H1 (cell line): ENCODE measurements around the gene GGT6. TPM values are rescaled to one million over a fixed set of nuclear protein-coding genes. Genes with fewer than 3 reads are reported as not detected.

Experiments
- CTCF ChIA-PET: fragments of 300-600 bp; sonication (Branson Sonifier 250); formaldehyde crosslinking; loops from one replicate; lab custom pipeline; 2021; ENCODE audit not compliant: partially characterized antibody; lab: Charles Lee
- POLR2A ChIA-PET: fragments of 300-600 bp; sonication (Branson Sonifier 250); formaldehyde crosslinking; loops from one replicate; lab custom pipeline; 2021; ENCODE audit warnings: inconsistent platforms; ENCODE audit not compliant: partially characterized antibody; lab: Charles Lee
- DNase-seq, 2 experiments: peaks; one replicate each; pipeline versions ENCODE4 v3.0.0 to v3.0.0-alpha.2; 2010 to 2022; ENCODE audit warnings: low spot score in 2 of 2, low read depth in 1 of 2, mixed read lengths in 1 of 2
- FAIRE-seq: peaks from 2 replicates; lab custom pipeline; 2011; peaks lifted over from hg19 to GRCh38; lab: Jason Lieb, UNC
- H2AFZ ChIP-seq: 2 replicates; pipeline ENCODE4 v1.8.1; 2012; ENCODE audit warnings: low read length, inconsistent platforms
- H2AK5ac ChIP-seq: 2 replicates; pipeline ENCODE4 v1.6.1; 2013; ENCODE audit warnings: low read depth, low read length
- H2BK120ac ChIP-seq: replicated peaks from 2 replicates; pipeline ENCODE3; 2013; ENCODE audit warnings: low read depth, low read length, inconsistent platforms
- H2BK12ac ChIP-seq: 2 replicates; pipeline ENCODE4 v1.6.1; 2013; ENCODE audit warnings: low read depth, low read length
- H2BK15ac ChIP-seq: 2 replicates; pipeline ENCODE4 v1.6.1; 2013; ENCODE audit warnings: low read length
- H2BK20ac ChIP-seq: 2 replicates; pipeline ENCODE4 v1.6.1; 2013; ENCODE audit warnings: low read length
- H2BK5ac ChIP-seq: 2 replicates; pipeline ENCODE4 v1.6.1; 2013; ENCODE audit warnings: low read depth, low read length
- H3K14ac ChIP-seq: 2 replicates; pipeline ENCODE4 v1.6.1; 2013; ENCODE audit warnings: inconsistent platforms; ENCODE audit not compliant: insufficient read length
- H3K18ac ChIP-seq: 2 replicates; pipeline ENCODE4 v1.6.1; 2013; ENCODE audit warnings: low read length; ENCODE audit errors: extremely low read depth
- H3K23ac ChIP-seq: 2 replicates; pipeline ENCODE4 v1.6.1; 2013; ENCODE audit warnings: inconsistent platforms; ENCODE audit not compliant: insufficient read length
- H3K23me2 ChIP-seq: 2 replicates; pipeline ENCODE4 v1.6.1; 2013; ENCODE audit warnings: low read depth, low read length
- H3K27ac ChIP-seq: 2 replicates; pipeline ENCODE4 v1.6.1; 2011; ENCODE audit warnings: low read depth, low read length, inconsistent platforms
- H3K27me3 ChIP-seq, 4 experiments: replicated peaks in 1 of 4; 1 replicate in 1 of 4; 2 replicates in 3 of 4; pipeline versions ENCODE4 v1.6.1 to v1.8.1; 2011 to 2013; ENCODE audit warnings: low read length in 3 of 4, mild to moderate bottlenecking in 3 of 4, inconsistent platforms in 2 of 4, mixed read lengths in 2 of 4, moderate library complexity in 1 of 4; ENCODE audit not compliant: control insufficient read depth in 3 of 4, insufficient read depth in 3 of 4; ENCODE audit errors: extremely low read depth in 1 of 4
- H3K36me3 ChIP-seq, 4 experiments: 2 replicates each; pipeline versions ENCODE4 v1.6.1 to v1.8.1; 2011 to 2013; ENCODE audit warnings: mild to moderate bottlenecking in 4 of 4, low read length in 3 of 4, moderate library complexity in 2 of 4, control low read depth in 1 of 4, inconsistent platforms in 1 of 4; ENCODE audit not compliant: insufficient read depth in 4 of 4, control insufficient read depth in 2 of 4
- H3K4ac ChIP-seq: replicated peaks from 2 replicates; pipeline ENCODE3; 2013; ENCODE audit warnings: low read length, low read depth, mixed read lengths, inconsistent platforms; ENCODE audit not compliant: insufficient read length
- H3K4me1 ChIP-seq, 4 experiments: replicated peaks in 1 of 4; 1 replicate in 1 of 4; 2 replicates in 3 of 4; pipeline versions ENCODE4 v1.6.1 to v1.8.1; 2011 to 2013; ENCODE audit warnings: low read length in 3 of 4, inconsistent platforms in 2 of 4, mixed read lengths in 1 of 4; ENCODE audit not compliant: insufficient read depth in 4 of 4, control insufficient read depth in 3 of 4
- H3K4me2 ChIP-seq, 2 experiments: 2 replicates each; pipeline versions ENCODE4 v1.6.1 to v1.8.1; 2011 to 2013; ENCODE audit warnings: low read depth in 2 of 2, low read length in 2 of 2, control low read depth in 1 of 2, inconsistent platforms in 1 of 2, mild to moderate bottlenecking in 1 of 2; ENCODE audit not compliant: insufficient read depth in 1 of 2
- H3K4me3 ChIP-seq, 4 experiments: fragments of 200-600, 300-600 bp in 1 of 4; sonication (generic), shearing (Covaris generic), sonication (Bioruptor Twin) in 1 of 4; 2 replicates each; pipeline versions ENCODE4 v1.5.1 to v1.8.1; 2011 to 2016; ENCODE audit warnings: low read length in 4 of 4, low read depth in 3 of 4, control low read depth in 2 of 4, inconsistent platforms in 2 of 4, mild to moderate bottlenecking in 2 of 4, mixed read lengths in 1 of 4, moderate library complexity in 1 of 4; ENCODE audit not compliant: insufficient read depth in 2 of 4; ENCODE audit errors: extremely low read depth in 1 of 4
- H3K56ac ChIP-seq: replicated peaks from 2 replicates; pipeline ENCODE3; 2013; ENCODE audit warnings: low read depth, mild to moderate bottlenecking, mixed read lengths, low read length, inconsistent platforms; ENCODE audit not compliant: insufficient read length
- H3K79me1 ChIP-seq: 2 replicates; pipeline ENCODE4 v1.6.1; 2013; ENCODE audit warnings: low read depth, low read length, control low read depth
- H3K79me2 ChIP-seq, 2 experiments: 2 replicates each; pipeline versions ENCODE4 v1.6.1 to v1.8.1; 2012 to 2013; ENCODE audit warnings: low read length in 2 of 2, mild to moderate bottlenecking in 2 of 2, inconsistent platforms in 1 of 2; ENCODE audit not compliant: insufficient read depth in 2 of 2, control insufficient read depth in 1 of 2
- H3K9ac ChIP-seq, 4 experiments: replicated peaks in 1 of 4; 1 replicate in 1 of 4; 2 replicates in 3 of 4; pipeline versions ENCODE4 v1.6.1 to v1.8.1; 2011 to 2013; ENCODE audit warnings: low read depth in 3 of 4, low read length in 3 of 4, control low read depth in 2 of 4, mild to moderate bottlenecking in 2 of 4, moderate library complexity in 2 of 4, inconsistent platforms in 1 of 4; ENCODE audit errors: extremely low read depth in 1 of 4
- H3K9me3 ChIP-seq, 2 experiments: 2 replicates each; pipeline versions ENCODE4 v1.6.1 to v1.8.1; 2012 to 2013; ENCODE audit warnings: mild to moderate bottlenecking in 2 of 2, moderate library complexity in 2 of 2, control low read depth in 1 of 2, inconsistent platforms in 1 of 2, low read depth in 1 of 2, low read length in 1 of 2, mixed read lengths in 1 of 2; ENCODE audit not compliant: insufficient read depth in 2 of 2
- H4K20me1 ChIP-seq, 2 experiments: replicated peaks in 1 of 2; 2 replicates each; pipeline versions ENCODE3 to v1.8.1; 2011 to 2013; ENCODE audit warnings: inconsistent platforms in 2 of 2, low read length in 2 of 2, mild to moderate bottlenecking in 1 of 2; ENCODE audit not compliant: insufficient read depth in 2 of 2, control insufficient read depth in 1 of 2
- H4K5ac ChIP-seq: 2 replicates; pipeline ENCODE4 v1.6.1; 2013; ENCODE audit warnings: low read length, low read depth, mixed read lengths, inconsistent platforms; ENCODE audit not compliant: insufficient read length
- H4K8ac ChIP-seq: 2 replicates; pipeline ENCODE4 v1.8.0; 2013; ENCODE audit warnings: mild to moderate bottlenecking, moderate library complexity, low read length, inconsistent platforms; ENCODE audit not compliant: insufficient read depth; ENCODE audit errors: extremely low read depth
- H4K91ac ChIP-seq: replicated peaks from 2 replicates; pipeline ENCODE3; 2013; ENCODE audit warnings: low read length, mixed read lengths, inconsistent platforms; ENCODE audit not compliant: insufficient read length
- BCL11A ChIP-seq, 2 experiments: IDR thresholded peaks; one replicate each; pipeline ENCODE4 v1.6.1; 2011; ENCODE audit warnings: low read depth in 2 of 2, low read length in 2 of 2, mild to moderate bottlenecking in 2 of 2
- CTBP2 ChIP-seq: IDR thresholded peaks from 2 replicates; pipeline ENCODE4 v1.7.0; 2011; ENCODE audit warnings: borderline replicate concordance, mild to moderate bottlenecking, moderate library complexity, mixed read lengths, low read length; ENCODE audit not compliant: insufficient read depth, insufficient read length
- EGR1 ChIP-seq: IDR thresholded peaks from 2 replicates; pipeline ENCODE4 v1.6.1; 2011; ENCODE audit warnings: low read depth, low read length, borderline replicate concordance
- EP300 ChIP-seq, 2 experiments: IDR thresholded peaks; 1 replicate in 1 of 2; 2 replicates in 1 of 2; pipeline ENCODE4 v1.6.1; 2011 to 2012; ENCODE audit warnings: low read depth in 2 of 2, low read length in 2 of 2, mild to moderate bottlenecking in 2 of 2, borderline replicate concordance in 1 of 2, inconsistent platforms in 1 of 2, moderate library complexity in 1 of 2
- GTF2F1 ChIP-seq: IDR thresholded peaks from 2 replicates; pipeline ENCODE4 v1.6.1; 2012; ENCODE audit warnings: low read depth, low read length, improper control_type of control experiment, borderline replicate concordance
- KDM1A ChIP-seq: fragments of 200-600, 300-600 bp; sonication (generic); IDR thresholded peaks from 2 replicates; pipeline ENCODE4 v1.7.1; 2016; ENCODE audit warnings: mild to moderate bottlenecking, low read length, borderline replicate concordance
- PHF8 ChIP-seq: fragments of 200-600 bp; sonication (generic); conservative IDR thresholded peaks from 2 replicates; pipeline ENCODE4 v1.7.1; 2012; ENCODE audit warnings: low read depth, mild to moderate bottlenecking, inconsistent platforms, low read length, moderate library complexity
- POLR2A ChIP-seq, 2 experiments: IDR thresholded peaks; 1 replicate in 1 of 2; 2 replicates in 1 of 2; pipeline ENCODE4 v1.6.1; 2011; ENCODE audit warnings: low read depth in 2 of 2, low read length in 2 of 2, mild to moderate bottlenecking in 2 of 2; ENCODE audit errors: control extremely low read depth in 1 of 2
- SP1 ChIP-seq: IDR thresholded peaks from 2 replicates; pipeline ENCODE4 v1.6.1; 2011; ENCODE audit warnings: low read depth, low read length
- TAF7 ChIP-seq: optimal IDR thresholded peaks from 2 replicates; pipeline ENCODE3; 2011; ENCODE audit warnings: low read depth, mild to moderate bottlenecking, inconsistent platforms, low read length, moderate library complexity, borderline replicate concordance
- WGBS, 2 experiments: shearing (Covaris generic) in 1 of 2; methylation state at CpG; one replicate each; pipeline versions ENCODE4 v1.1.6 to v1.1.7; 2013 to 2015; ENCODE audit warnings: low lambda C conversion rate in 2 of 2, mixed read lengths in 2 of 2, inconsistent platforms in 1 of 2, low coverage in 1 of 2, missing lambda C conversion rate in 1 of 2; ENCODE audit not compliant: insufficient replicate concordance in 2 of 2, insufficient coverage in 1 of 2, insufficient read length in 1 of 2; ENCODE audit errors: extremely low coverage in 1 of 2, missing lambda C conversion rate in 1 of 2; 5-methylcytosine and 5-hydroxymethylcytosine counted together
- polyA plus RNA-seq, 7 experiments: library from polyadenylated mRNA; depleted of rRNA in 3 of 7; stranded (reverse) in 5 of 7; unstranded in 2 of 7; fragments of >200 nt in 5 of 7; fragments of 200-250 nt in 2 of 7; gene quantifications; 1 replicate in 5 of 7; 2 replicates in 1 of 7; 4 replicates in 1 of 7; pipeline versions ENCODE4 v1.2.1 to v1.2.3, GENCODE V29; 2011 to 2013; ENCODE audit warnings: missing spikeins in 2 of 7, mixed read lengths in 2 of 7
- total RNA-seq: library from RNA; stranded (reverse); fragmentation: NEBNext Ultra II Directional; extraction: Animal tissue kit (Norgen Biotek cat#: 25700); gene quantifications from 2 replicates; pipeline ENCODE4 v1.2.1, GENCODE V29; 2021
- TF ChIP-seq, protein P1 (sequence below): IDR thresholded peaks from 2 replicates; pipeline ENCODE4 v1.6.1; 2011; ENCODE audit warnings: low read depth, mild to moderate bottlenecking, low read length; ENCODE audit not compliant: insufficient read depth

Gene GGT6
- total and polyA plus RNA-seq, 2 of the 8 experiments (the other 6 are each of a cell fraction or from before 2014, with no cell fraction given), result 0.18 TPM; not detected in 1

DNA sequence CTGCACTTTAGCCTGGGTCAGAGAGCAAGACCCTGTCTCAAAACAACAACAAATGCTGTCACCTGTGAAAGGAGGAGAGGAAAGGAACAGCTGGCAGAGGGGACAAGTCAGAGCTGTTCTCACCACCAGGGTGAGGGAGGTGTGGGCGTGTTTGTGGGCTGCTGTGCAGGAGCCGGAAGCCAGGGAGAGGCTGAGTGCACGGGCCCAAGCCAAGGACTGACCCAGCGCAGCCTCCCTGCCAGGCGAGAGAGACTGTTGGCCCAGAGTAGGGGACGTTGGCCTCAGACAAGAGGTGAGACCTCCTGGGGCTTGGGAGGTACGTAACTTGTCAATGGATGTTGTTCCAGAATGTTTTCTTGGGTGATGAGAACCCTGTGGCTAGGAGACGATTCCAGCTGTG is 51.0 kb downstream of the GGT6 start:
- no peak overlapping the region; a peak in 1 of 7 replicates for H3K9ac ChIP-seq
- no peaks in the 10 kb centered on the region for H3K79me2 ChIP-seq
- no peaks in the 10 kb centered on the region for H4K20me1 ChIP-seq
- no peak overlapping the region for H3K27ac ChIP-seq
- ChIA-PET POLR2A (interaction anchor here (1.4 kb wide), 1 partner anchor 10 kb away, joined by 3 read pairs; no protein-coding TSS in a partner anchor), CTCF (interaction anchor here (0.6 to 2.7 kb wide), 6 partner anchors 9 to 368 kb away, joined by 3 to 14 read pairs (median 4); no protein-coding TSS in a partner anchor)
- no peak overlapping the region for H4K8ac ChIP-seq
- no peaks in the 10 kb centered on the region for H3K23me2 ChIP-seq
- no peak overlapping the region for H3K23ac ChIP-seq
- H3K14ac ChIP-seq, result no peak overlapping the region
- H2AFZ ChIP-seq, result no peak overlapping the region
- DNase-seq, result no peak
- H3K79me1 ChIP-seq, result no peaks in the 10 kb centered on the region; the same call in 1 of the 2 replicates
- no peak overlapping the region for H3K4me2 ChIP-seq
- no peak overlapping the region for H4K91ac ChIP-seq
- no peaks in the 10 kb centered on the region for H3K9me3 ChIP-seq
- H3K4ac ChIP-seq, result no peak overlapping the region
- no peak overlapping the region for H3K18ac ChIP-seq
- H2BK12ac ChIP-seq, result no peak overlapping the region
- H4K5ac ChIP-seq, result no peak overlapping the region
- no peak overlapping the region for H2BK120ac ChIP-seq
- H3K36me3 ChIP-seq, result no peaks in the 10 kb centered on the region
- no peak for FAIRE-seq
- H3K4me1 ChIP-seq, result peaks cover 0 to 7% (median 5%) of the 10 kb centered on the region in 4 experiments; a peak in 5 of 7 replicates
- H2BK5ac ChIP-seq, result no peak overlapping the region
- no peak overlapping the region for H3K4me3 ChIP-seq
- no peak overlapping the region for H2BK15ac ChIP-seq
- 94% methylated on average over 8 of the region's 8 CpGs; no CpG with 5 or more reads in 1 of the 2 experiments for WGBS, 2 experiments
- H3K27me3 ChIP-seq, result no peaks in the 10 kb centered on the region; a peak in 2 of 7 replicates
- H2AK5ac ChIP-seq, result no peak overlapping the region
- no peak overlapping the region for H3K56ac ChIP-seq
- TF ChIP-seq POLR2A (IDR thresholded peaks at IDR 0.05; ENCODE audit: control extremely low read depth in 1 of 2, low read depth in 2 of 2, low read length in 2 of 2) (no peak), SP1 (no peak), KDM1A (no peak), GTF2F1 (no peak), BCL11A (IDR thresholded peaks at IDR 0.05; ENCODE audit: low read depth in 2 of 2, low read length in 2 of 2) (no peak), EGR1 (no peak), EP300 (IDR thresholded peaks at IDR 0.05; ENCODE audit: borderline replicate concordance in 1 of 2, low read depth in 2 of 2, low read length in 2 of 2) (no peak), TAF7 (no peak), PHF8 (no peak), CTBP2 (no peak)
- TF ChIP-seq, protein P1, sequence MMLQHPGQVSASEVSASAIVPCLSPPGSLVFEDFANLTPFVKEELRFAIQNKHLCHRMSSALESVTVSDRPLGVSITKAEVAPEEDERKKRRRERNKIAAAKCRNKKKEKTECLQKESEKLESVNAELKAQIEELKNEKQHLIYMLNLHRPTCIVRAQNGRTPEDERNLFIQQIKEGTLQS, result no peak
- H2BK20ac ChIP-seq, result no peak overlapping the region
